Transverse colon (tissue), 4 donors: ENCODE measurements around the gene KAT2B.

Experiments used
- CTCF ChIP-seq, 5 experiments: fragments of 200-600 bp in 3 of 5; fragments of 450-650 bp in 2 of 5; sonication (generic) in 3 of 5; IDR thresholded peaks; 1 replicate in 2 of 5; 2 replicates in 3 of 5; pipeline ENCODE4 v1.5.1; 2016 to 2017; ENCODE audit warnings: antibody characterized with exemption in 5 of 5, inconsistent platforms in 3 of 5, mild to moderate bottlenecking in 2 of 5, moderate library complexity in 1 of 5
- EP300 ChIP-seq: sonication (generic); formaldehyde crosslinking; IDR thresholded peaks from one replicate; pipeline ENCODE4 v1.6.1; 2017; ENCODE audit warnings: antibody characterized with exemption, low read depth
- POLR2A ChIP-seq: fragments of 450-650 bp; IDR thresholded peaks from one replicate; pipeline ENCODE4 v1.6.1; 2016; ENCODE audit warnings: antibody characterized with exemption, mild to moderate bottlenecking, moderate library complexity
- POLR2AphosphoS5 ChIP-seq, 3 donors: sonication (generic); formaldehyde crosslinking; IDR thresholded peaks; one replicate each; pipeline ENCODE4 v1.6.1; 2016; ENCODE audit warnings: antibody characterized with exemption in 3 of 3

- TF ChIP-seq CTCF (IDR thresholded peaks at IDR 0.05) (no peak), POLR2AphosphoS5 (IDR thresholded peaks at IDR 0.05) (no peak), POLR2A (no peak), EP300 (no peak)
Measured at GRCh38 chr3:20190991-20191390, 150.7 kb downstream of the KAT2B start.
